Loucy (cell line): Measurements from ENCODE around the gene RAB7B.

ENCODE experiments used
- CTCF ChIP-seq: fragments of 200-600 bp; sonication (generic); conservative IDR thresholded peaks from 2 replicates; pipeline ENCODE4 v1.5.1; 2014; ENCODE audit warnings: mild to moderate bottlenecking, antibody characterized with exemption, low read length
- EZH2phosphoT487 ChIP-seq: fragments of 200-600 bp; IDR thresholded peaks from 2 replicates; pipeline ENCODE4 v1.6.1; 2018; ENCODE audit warnings: antibody characterized with exemption, mild to moderate bottlenecking, moderate library complexity, borderline replicate concordance

- TF ChIP-seq CTCF (no peak), EZH2phosphoT487 (no peak)
Observed at GRCh38 chr1:206010060-206010459, 6.9 kb upstream of the RAB7B start.
